Measurements from ENCODE around the gene CCL18. TPM values are rescaled to one million over a fixed set of nuclear protein-coding genes. Genes with fewer than 3 reads are reported as not detected.

The CCL18 gene
- total and polyA plus RNA-seq, 2 of the 4 experiments (the other 2 are of a cell fraction): not detected

DNA sequence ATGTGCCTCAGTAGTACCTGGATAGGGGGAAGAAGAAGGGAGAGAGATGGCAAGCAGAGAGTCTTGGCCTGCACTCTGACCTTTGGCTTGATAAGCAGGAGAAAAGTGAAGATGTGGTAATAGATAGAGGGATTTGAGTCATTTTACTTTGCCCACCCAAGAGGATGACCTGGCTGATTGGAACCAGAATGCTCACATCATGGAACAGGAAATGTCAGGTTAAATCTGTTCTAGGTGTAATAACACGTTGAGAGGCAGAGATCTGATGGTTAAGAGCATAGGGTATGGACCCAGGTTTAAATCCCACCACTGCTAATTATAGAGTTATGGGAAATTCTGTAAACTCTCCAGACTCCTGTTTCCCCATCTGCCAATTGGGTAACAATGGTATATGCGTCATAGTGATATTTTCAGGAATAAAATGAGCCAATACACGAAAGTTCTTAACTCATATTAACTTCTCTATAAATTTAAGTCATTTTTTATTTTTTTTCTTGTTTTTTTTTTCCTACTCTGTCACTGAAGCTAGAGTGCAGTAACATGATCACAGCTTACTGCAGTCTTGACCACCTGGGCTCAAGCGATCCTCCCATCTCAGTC is 8.1 kb upstream of the CCL18 start:
- Histone ChIP-seq H3K79me1 (ENCODE audit: low read depth in 1 of 2, low read length in 2 of 2) (no peaks in the 10 kb centered on the region), H3K23ac (ENCODE audit: low read depth, low read length) (no peak overlapping the region), H2AK9ac (replicated peaks; ENCODE audit: low read depth, low read length, poor library complexity) (no peak overlapping the region), H4K5ac (ENCODE audit: low read depth, low read length) (no peak overlapping the region), H3K4me3 (ENCODE audit: insufficient read depth, low read depth, low read length) (no peak overlapping the region), H4K8ac (ENCODE audit: low read depth in 2 of 2, low read length in 2 of 2) (no peak overlapping the region), H2BK5ac (ENCODE audit: low read depth, low read length, poor library complexity, severe bottlenecking) (no peak overlapping the region), H3K4ac (ENCODE audit: low read depth, low read length) (no peak overlapping the region), H2BK15ac (ENCODE audit: low read depth, low read length) (no peak overlapping the region), H3K4me1 (ENCODE audit: control insufficient read depth, insufficient read depth, low read length) (no peaks in the 10 kb centered on the region), H3K27ac (ENCODE audit: insufficient read depth, low read length) (no peak overlapping the region), H3K27me3 (ENCODE audit: control insufficient read depth, insufficient read depth, low read length) (no peaks in the 10 kb centered on the region), H3K18ac (ENCODE audit: low read depth, low read length) (no peak overlapping the region), H3K14ac (replicated peaks; ENCODE audit: low read depth, low read length) (no peak overlapping the region), H3K9me3 (ENCODE audit: control insufficient read depth, insufficient read depth, low read length) (no peaks in the 10 kb centered on the region), H3K4me2 (ENCODE audit: low read depth, low read length) (no peak overlapping the region), H3K9ac (ENCODE audit: low read depth, low read length) (no peak overlapping the region), H4K20me1 (ENCODE audit: insufficient read depth, low read length) (no peaks in the 10 kb centered on the region), H2BK20ac (ENCODE audit: low read depth, low read length) (no peak overlapping the region), H2AFZ (replicated peaks; ENCODE audit: low read length, poor library complexity) (no peak overlapping the region), H3K56ac (ENCODE audit: extremely low read depth, insufficient read depth, low read length) (no peak overlapping the region), H2AK5ac (ENCODE audit: low read depth, low read length) (no peak overlapping the region), H3K36me3 (ENCODE audit: control insufficient read depth, insufficient read depth, low read length) (no peaks in the 10 kb centered on the region), H4K91ac (ENCODE audit: insufficient read depth, low read depth, low read length) (no peak overlapping the region), H3K9me1 (ENCODE audit: insufficient read depth, low read length) (no peaks in the 10 kb centered on the region), H2BK120ac (ENCODE audit: low read depth, low read length) (no peak overlapping the region)
- no CpG with 5 or more reads among the region's 4 CpGs for WGBS, 2 experiments (ENCODE audit: extremely low coverage in 2 of 2, insufficient read length in 1 of 2)
- TF ChIP-seq MAFK (IDR thresholded peaks at IDR 0.05; ENCODE audit: low read depth, low read length): no peak
- TF ChIP-seq, protein P1, sequence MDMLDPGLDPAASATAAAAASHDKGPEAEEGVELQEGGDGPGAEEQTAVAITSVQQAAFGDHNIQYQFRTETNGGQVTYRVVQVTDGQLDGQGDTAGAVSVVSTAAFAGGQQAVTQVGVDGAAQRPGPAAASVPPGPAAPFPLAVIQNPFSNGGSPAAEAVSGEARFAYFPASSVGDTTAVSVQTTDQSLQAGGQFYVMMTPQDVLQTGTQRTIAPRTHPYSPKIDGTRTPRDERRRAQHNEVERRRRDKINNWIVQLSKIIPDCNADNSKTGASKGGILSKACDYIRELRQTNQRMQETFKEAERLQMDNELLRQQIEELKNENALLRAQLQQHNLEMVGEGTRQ (IDR thresholded peaks at IDR 0.05; ENCODE audit: low read depth, low read length): no peak
- no peak for TF ChIP-seq CHD1 (IDR thresholded peaks at IDR 0.05; ENCODE audit: low read depth, low read length)
- no peak for TF ChIP-seq SMC3 (IDR thresholded peaks at IDR 0.05; ENCODE audit: low read depth, low read length)
- no peak for TF ChIP-seq MAZ (IDR thresholded peaks at IDR 0.05; ENCODE audit: borderline replicate concordance, low read depth, low read length)
- no peak for TF ChIP-seq NFE2L2 (IDR thresholded peaks at IDR 0.05; ENCODE audit: low read depth, low read length)
- TF ChIP-seq, protein P2, sequence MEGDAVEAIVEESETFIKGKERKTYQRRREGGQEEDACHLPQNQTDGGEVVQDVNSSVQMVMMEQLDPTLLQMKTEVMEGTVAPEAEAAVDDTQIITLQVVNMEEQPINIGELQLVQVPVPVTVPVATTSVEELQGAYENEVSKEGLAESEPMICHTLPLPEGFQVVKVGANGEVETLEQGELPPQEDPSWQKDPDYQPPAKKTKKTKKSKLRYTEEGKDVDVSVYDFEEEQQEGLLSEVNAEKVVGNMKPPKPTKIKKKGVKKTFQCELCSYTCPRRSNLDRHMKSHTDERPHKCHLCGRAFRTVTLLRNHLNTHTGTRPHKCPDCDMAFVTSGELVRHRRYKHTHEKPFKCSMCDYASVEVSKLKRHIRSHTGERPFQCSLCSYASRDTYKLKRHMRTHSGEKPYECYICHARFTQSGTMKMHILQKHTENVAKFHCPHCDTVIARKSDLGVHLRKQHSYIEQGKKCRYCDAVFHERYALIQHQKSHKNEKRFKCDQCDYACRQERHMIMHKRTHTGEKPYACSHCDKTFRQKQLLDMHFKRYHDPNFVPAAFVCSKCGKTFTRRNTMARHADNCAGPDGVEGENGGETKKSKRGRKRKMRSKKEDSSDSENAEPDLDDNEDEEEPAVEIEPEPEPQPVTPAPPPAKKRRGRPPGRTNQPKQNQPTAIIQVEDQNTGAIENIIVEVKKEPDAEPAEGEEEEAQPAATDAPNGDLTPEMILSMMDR (conservative IDR thresholded peaks at IDR 0.05; ENCODE audit: low read depth, low read length): no peak
- TF ChIP-seq, protein P3, sequence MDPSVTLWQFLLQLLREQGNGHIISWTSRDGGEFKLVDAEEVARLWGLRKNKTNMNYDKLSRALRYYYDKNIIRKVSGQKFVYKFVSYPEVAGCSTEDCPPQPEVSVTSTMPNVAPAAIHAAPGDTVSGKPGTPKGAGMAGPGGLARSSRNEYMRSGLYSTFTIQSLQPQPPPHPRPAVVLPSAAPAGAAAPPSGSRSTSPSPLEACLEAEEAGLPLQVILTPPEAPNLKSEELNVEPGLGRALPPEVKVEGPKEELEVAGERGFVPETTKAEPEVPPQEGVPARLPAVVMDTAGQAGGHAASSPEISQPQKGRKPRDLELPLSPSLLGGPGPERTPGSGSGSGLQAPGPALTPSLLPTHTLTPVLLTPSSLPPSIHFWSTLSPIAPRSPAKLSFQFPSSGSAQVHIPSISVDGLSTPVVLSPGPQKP (IDR thresholded peaks at IDR 0.05; ENCODE audit: borderline replicate concordance, low read depth, low read length): no peak
- TF ChIP-seq RCOR1 (IDR thresholded peaks at IDR 0.05; ENCODE audit: insufficient replicate concordance, low read length): no peak
- no peak for TF ChIP-seq RFX5 (IDR thresholded peaks at IDR 0.05; ENCODE audit: low read depth, low read length)
- TF ChIP-seq RAD21 (IDR thresholded peaks at IDR 0.05; ENCODE audit: low read length): no peak
- intact Hi-C loops (cut with micrococcal nuclease) (no loop called here), in situ Hi-C loops (cut with MboI; ENCODE audit: low sequenced_read_pairs) (no loop called here), dilution Hi-C loops (cut with HindIII; ENCODE audit: low sequenced_read_pairs, unreplicated experiment) (no loop called here)
- ATAC-seq (ENCODE audit: low read depth) (no peak), DNase-seq (no peak)
- no TSS peak for BruUV-seq (replicated peaks)
- ChIA-PET POLR2A (ENCODE audit: unreplicated experiment) (no interaction called here), CTCF (interaction anchor here (1.4 kb wide), 1 partner anchor 16 kb away, joined by 5 read pairs; no protein-coding TSS in a partner anchor)
